ENCODE measurements around the gene INSIG1.
A peak's percentile ranks its signal among the peaks of the same experiment; 100 is the strongest.

DNA sequence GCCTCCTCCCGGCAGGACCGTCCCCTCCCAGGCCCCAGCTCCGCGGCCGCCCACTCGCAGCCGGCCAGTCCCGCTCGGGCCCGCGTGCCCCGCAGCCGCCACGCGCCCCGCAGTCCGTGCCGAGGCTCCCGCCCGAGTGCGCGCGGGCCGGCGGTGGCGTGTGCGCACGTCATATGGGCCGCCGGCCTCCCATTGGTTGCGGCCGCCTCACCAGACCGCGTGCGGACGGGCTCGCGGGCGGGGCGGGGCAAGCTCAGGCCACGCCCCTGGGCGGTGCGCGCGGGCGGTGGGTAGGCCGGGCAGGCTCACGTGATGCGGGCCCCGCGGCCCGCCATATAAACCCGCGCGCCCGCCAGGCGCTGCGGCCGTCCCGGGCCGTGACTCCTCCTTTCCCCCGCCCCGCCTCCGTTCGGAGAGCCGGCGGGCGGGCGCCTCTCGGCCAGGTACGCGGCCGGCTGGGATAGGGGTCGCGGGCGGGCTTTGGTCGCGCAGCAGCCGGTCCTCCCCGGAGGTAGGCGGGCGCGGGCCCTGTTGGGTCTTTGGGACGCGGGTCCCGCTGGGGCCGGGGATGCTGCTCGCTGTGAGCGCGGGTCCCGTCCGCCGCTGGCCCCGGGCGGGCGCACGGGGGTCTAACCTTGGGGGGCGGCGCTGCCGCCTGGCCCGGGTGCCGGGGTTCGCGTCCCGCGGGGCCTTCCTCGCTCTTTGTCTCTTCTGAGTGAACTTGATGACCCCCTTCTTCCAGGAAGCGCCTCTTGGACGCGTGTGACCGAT lies at the start of gene INSIG1:
- TF ChIP-seq, protein P1, sequence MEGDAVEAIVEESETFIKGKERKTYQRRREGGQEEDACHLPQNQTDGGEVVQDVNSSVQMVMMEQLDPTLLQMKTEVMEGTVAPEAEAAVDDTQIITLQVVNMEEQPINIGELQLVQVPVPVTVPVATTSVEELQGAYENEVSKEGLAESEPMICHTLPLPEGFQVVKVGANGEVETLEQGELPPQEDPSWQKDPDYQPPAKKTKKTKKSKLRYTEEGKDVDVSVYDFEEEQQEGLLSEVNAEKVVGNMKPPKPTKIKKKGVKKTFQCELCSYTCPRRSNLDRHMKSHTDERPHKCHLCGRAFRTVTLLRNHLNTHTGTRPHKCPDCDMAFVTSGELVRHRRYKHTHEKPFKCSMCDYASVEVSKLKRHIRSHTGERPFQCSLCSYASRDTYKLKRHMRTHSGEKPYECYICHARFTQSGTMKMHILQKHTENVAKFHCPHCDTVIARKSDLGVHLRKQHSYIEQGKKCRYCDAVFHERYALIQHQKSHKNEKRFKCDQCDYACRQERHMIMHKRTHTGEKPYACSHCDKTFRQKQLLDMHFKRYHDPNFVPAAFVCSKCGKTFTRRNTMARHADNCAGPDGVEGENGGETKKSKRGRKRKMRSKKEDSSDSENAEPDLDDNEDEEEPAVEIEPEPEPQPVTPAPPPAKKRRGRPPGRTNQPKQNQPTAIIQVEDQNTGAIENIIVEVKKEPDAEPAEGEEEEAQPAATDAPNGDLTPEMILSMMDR (IDR thresholded peaks at IDR 0.05) = no peak
- TF ChIP-seq POLR2A (IDR thresholded peaks at IDR 0.05) = peak in 3 of 4 donors; percentile 66 to 98 (median 94)

Data from esophagus squamous epithelium (tissue), 4 donors.